NCI-H1092 treated with DMSO at 0.1 percent for 48 hours (cell line): ENCODE data around the gene IL21.
"Not testable (repeated sequence)": the region's sequence is repeated elsewhere in the genome, so short reads cannot be mapped to it uniquely, and the experiment has no call there.

ENCODE experiments used
- DNase-seq: peaks from one replicate; lab custom pipeline; 2025; lab: John Stamatoyannopoulos, UW

Gene IL21

DNA sequence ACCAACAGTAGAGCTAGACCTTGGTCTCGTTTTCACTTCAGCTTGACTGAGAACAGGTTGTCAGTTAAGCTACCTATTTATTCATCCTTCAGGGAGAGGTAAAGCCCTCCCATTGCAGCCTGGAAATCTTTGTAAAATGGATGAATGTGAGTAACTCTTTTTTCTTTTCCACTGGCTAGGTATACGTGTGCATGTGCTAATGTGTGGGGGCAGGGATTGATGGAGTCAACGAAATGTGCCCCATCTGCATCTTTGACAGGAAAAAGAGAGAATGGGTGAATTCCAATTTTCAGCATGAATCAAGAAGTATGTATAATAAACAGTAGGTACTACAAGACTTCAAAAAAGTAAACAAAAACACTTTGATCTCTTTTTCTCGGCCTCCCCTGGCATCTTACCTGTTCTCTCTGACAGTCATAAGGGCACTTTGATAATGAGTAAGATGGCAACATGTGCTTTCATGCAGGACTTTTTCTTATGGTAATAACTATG is at the start of gene IL21:
TSS of gene IL21 (minus strand) at position 51 of the 492 bp plus-strand sequence. CDS start 55 bp downstream, outside the sequence.
- DNase-seq, result no peak

GRCh38 chr4:122669911-122670738 is 49.3 kb upstream of the IL21 start:
- DNase-seq, result no peak

- no peak for DNase-seq
Observed at GRCh38 chr4:122668241-122668640, 47.4 kb upstream of the IL21 start.

GRCh38 chr4:122666527-122667245 is 45.8 kb upstream of the IL21 start:
- DNase-seq, result no peak

- DNase-seq, result no peak
Observed at GRCh38 chr4:122665161-122665929, 44.5 kb upstream of the IL21 start.

DNA sequence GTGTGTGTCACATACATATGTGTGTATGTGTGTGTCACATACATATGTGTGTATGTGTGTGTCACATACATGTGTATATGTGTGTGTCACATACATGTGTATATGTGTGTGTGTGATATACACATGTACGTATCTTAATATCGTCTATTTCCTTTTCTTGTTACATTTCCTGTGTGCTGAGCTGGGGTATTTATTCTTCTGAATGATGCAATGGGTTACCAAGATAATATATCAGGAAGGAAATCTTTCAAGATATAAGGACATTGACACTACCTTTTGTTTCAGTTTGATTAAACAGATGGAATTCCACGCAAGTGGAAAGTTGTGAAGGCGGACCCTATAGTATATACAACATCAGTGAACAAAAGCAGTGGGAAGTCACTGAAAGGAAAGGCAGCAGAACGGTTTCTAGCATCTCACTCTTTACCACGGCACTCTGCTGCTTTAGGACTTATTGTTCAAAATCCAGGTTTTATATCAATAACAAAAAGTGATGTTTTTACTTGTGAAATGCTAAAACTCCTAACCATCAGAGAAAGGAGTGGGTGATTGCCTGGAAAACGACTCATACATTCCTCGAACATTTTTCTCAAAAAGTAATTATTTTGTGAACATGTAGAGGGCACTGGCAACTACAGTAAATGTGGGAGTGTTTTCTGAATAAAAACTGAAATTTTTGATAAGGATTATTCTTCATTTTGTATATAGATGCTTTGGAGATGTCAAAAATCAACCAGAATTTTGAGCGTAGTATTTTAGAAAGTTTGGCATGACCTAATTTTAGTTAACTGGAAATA is 43.1 kb upstream of the IL21 start:
- DNase-seq, result no peak

DNA sequence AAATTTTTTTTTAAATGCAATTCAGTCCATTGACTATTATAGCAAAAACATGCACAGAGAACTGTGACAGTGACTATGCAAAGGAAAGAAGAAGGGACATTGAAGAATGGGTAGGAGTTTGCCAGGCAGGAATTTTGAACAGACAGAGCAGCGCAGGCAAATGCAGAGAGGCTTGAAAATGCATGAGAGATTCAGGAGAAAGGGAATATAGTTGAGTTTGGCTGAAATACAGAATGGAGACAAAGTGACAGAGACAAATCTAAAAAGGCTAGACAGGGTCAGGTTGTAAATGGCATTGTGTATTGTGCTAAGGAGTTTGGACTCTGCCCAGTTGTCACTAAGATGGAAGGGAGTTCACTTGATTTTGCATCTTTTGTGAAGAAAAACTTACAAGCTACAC is 42.4 kb upstream of the IL21 start:
- DNase-seq, result no peak

- no peak for DNase-seq
Observed at GRCh38 chr4:122662701-122663100, 41.8 kb upstream of the IL21 start.

DNA sequence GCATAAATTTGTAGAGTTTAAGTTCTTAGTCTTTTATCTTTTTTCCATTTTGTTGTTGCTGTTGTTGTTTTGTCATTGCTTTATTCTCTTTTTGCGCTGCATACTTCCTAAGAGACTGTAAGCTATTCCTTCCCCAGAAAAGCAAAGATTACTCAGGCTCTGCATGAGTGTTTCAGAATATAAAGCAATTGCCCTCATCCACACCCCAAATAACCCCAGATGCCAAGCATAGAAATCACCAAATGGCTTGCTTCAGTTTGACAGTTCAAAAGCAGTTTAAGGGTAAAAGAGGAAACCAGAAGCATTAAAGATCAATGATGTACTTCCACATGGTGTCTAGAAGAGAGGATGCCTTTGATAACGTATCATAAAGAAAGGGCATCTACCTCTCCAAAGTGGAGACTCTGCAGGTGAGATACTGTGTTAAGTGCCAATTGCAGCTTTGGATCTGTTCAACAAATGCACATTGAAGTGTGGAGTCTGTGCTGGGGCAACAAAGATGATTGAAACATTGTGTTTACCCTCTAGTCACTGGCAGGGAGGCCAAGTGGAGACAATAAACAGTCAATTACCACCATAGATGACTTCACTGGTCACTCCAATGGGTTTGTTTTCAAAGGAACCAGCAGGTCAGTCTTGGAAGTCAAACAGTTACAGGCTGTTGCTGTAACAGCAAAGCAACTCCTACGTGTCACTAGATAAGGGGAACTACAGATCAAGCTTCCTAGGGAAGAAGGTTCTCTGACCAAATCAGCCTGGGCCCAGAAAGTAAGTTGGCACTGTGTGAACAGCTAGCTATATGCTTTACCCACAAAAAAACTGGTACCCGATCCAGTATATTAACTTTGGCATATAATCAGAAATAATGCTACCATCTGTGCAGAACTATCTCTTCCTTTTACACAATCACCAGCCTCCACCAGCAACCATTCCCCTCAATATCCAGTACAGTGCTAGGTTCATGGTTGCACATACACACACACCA is 40.6 kb upstream of the IL21 start:
- DNase-seq, result no peak

DNA sequence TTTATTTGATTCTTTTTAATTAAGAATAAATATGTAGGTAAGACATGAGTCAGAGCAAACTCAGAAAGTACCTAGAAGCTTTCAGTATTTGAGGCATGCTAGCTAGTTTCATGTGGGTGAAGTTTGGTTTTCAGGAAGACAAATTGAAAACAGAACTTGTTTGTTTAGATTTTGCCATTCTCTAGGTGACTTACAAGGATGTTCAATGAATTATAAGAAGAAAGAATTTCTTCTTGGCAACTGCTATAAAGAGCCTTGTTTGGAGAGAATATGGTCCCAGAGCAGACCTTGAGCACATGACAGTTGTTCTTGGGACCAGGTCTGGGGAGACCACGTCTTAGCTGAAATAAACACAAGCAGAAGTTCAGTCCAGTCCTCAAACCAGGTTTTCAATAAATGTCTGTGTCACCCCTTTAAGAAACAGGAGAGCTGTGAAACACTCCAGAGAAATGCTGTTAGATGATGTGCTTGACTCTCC is 38.0 kb upstream of the IL21 start:
- no peak for DNase-seq

- no peak for DNase-seq
Observed at GRCh38 chr4:122658377-122658776, 37.5 kb upstream of the IL21 start.

- DNase-seq, result no peak
Observed at GRCh38 chr4:122657553-122657952, 36.7 kb upstream of the IL21 start.

- not testable (repeated sequence) for DNase-seq
Observed at GRCh38 chr4:122656583-122656982, 35.7 kb upstream of the IL21 start.

DNA sequence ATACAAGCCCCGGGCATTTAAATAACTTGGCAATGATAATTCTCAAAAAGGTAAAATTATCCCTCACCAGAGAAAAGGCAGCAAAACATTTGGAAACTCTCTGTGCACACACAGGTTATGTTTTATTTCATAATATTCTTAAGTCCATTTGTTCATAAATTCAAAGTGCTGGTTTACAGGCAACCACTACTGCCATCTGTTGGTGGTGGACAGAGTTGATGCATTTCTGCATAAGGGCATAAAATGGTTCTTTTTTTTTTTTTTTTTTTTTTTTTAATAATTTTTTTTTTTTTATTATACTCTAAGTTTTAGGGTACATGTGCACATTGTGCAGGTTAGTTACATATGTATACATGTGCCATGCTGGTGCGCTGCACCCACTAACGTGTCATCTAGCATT is 31.5 kb upstream of the IL21 start:
- DNase-seq, result no peak

- no peak for DNase-seq
Observed at GRCh38 chr4:122650148-122650547, 29.3 kb upstream of the IL21 start.

DNA sequence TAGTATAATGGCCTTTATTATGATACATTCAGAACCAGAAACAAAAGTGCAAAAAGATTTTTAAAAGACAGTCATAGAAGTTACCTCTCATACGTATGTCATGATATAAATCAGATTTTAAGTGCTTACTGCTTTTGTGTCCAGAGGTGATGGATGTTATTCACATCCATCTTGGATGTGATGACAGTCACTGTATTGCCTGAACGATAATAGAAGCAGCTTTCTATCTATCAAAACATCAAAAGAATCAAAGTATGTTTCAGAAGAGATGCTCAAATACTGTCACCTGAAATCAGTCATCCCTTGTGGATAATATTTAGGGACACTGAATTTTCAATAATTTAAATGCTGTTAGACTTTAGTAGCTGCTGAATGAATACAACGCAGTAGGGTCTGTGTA is 26.8 kb upstream of the IL21 start:
- no peak for DNase-seq

- no peak for DNase-seq
Observed at GRCh38 chr4:122643257-122643656, 22.4 kb upstream of the IL21 start.

GRCh38 chr4:122639181-122639580 is 18.3 kb upstream of the IL21 start:
- no peak for DNase-seq

- DNase-seq, result no peak
Observed at GRCh38 chr4:122636697-122637096, 15.8 kb upstream of the IL21 start.

- DNase-seq, result no peak
Observed at GRCh38 chr4:122635205-122635604, 14.3 kb upstream of the IL21 start.
